SK-N-MC (cell line): ENCODE measurements around the gene GABBR2.

Source experiments
- DNase-seq: peaks from one replicate; pipeline ENCODE4 v3.0.0-alpha.2; 2011; ENCODE audit warnings: low read depth, low spot score
- H3K27ac ChIP-seq: fragments of 200-600 bp; sonication (generic); 2 replicates; pipeline ENCODE4 v1.5.1; 2016; ENCODE audit warnings: mixed run types
- H3K36me3 ChIP-seq: fragments of 200-600 bp; sonication (generic); 2 replicates; pipeline ENCODE4 v1.6.1; 2017; ENCODE audit warnings: antibody characterized with exemption, low read length, mixed read lengths; ENCODE audit not compliant: insufficient read depth
- H3K4me3 ChIP-seq: fragments of 200-600 bp; sonication (generic); 2 replicates; pipeline ENCODE4 v1.5.1; 2016
- H3K9ac ChIP-seq: fragments of 200-600 bp; sonication (generic); 2 replicates; pipeline ENCODE4 v1.8.0; 2017; ENCODE audit warnings: mixed run types, mixed read lengths; ENCODE audit not compliant: insufficient read length
- H3K9me3 ChIP-seq: fragments of 200-600 bp; sonication (generic); 2 replicates; pipeline ENCODE4 v1.6.1; 2017; ENCODE audit warnings: low read depth, mild to moderate bottlenecking, antibody characterized with exemption, low read length, moderate library complexity, mixed read lengths
- EZH2 ChIP-seq: fragments of 200-600 bp; sonication (generic); IDR thresholded peaks from one replicate; pipeline ENCODE4 v1.6.1; 2017; ENCODE audit warnings: antibody characterized with exemption
- FOXP2 ChIP-seq: optimal IDR thresholded peaks from 2 replicates; pipeline ENCODE3; 2011; ENCODE audit warnings: mild to moderate bottlenecking, moderate library complexity; ENCODE audit not compliant: insufficient read depth; ENCODE audit errors: extremely low read length, control extremely low read depth
- POLR2AphosphoS5 ChIP-seq: IDR thresholded peaks from 2 replicates; pipeline ENCODE4 v1.6.1; 2012; ENCODE audit warnings: mild to moderate bottlenecking, low read depth, low read length, borderline replicate concordance

The GABBR2 gene

GRCh38 chr9:98264516-98264915 is 444.2 kb downstream of the GABBR2 start:
- no peak for TF ChIP-seq EZH2
- TF ChIP-seq POLR2AphosphoS5 = no peak
- TF ChIP-seq FOXP2 = no peak
- no peak overlapping the region for H3K9ac ChIP-seq
- no peaks in the 10 kb centered on the region for H3K9me3 ChIP-seq
- no peak overlapping the region for H3K4me3 ChIP-seq
- H3K27ac ChIP-seq = no peak overlapping the region
- no peak for DNase-seq
- H3K36me3 ChIP-seq = no peaks in the 10 kb centered on the region

- peak; percentile 42 for DNase-seq
- H3K4me3 ChIP-seq = no peak overlapping the region
These were observed 445.0 kb downstream of the GABBR2 start for GRCh38 chr9:98263482-98264357.

GRCh38 chr9:98263080-98263479 is 445.7 kb downstream of the GABBR2 start:
- Histone ChIP-seq H3K9me3 (no peaks in the 10 kb centered on the region), H3K36me3 (no peaks in the 10 kb centered on the region), H3K27ac (no peak overlapping the region), H3K4me3 (no peak overlapping the region), H3K9ac (no peak overlapping the region)
- no peak for DNase-seq
- no peak for TF ChIP-seq EZH2
- TF ChIP-seq FOXP2 = no peak

More at GRCh38 chr9:98263482-98264357, 445.0 kb downstream of the GABBR2 start:
- TF ChIP-seq POLR2AphosphoS5 (no peak), FOXP2 (no peak), EZH2 (no peak)
- H3K9me3 ChIP-seq = no peaks in the 10 kb centered on the region
- H3K36me3 ChIP-seq = no peaks in the 10 kb centered on the region
- H3K27ac ChIP-seq = no peak overlapping the region
- H3K9ac ChIP-seq = no peak overlapping the region

- Histone ChIP-seq H3K9me3 (no peaks in the 10 kb centered on the region), H3K36me3 (no peaks in the 10 kb centered on the region), H3K9ac (no peak overlapping the region), H3K4me3 (no peak overlapping the region), H3K27ac (no peak overlapping the region)
- DNase-seq = no peak
- no peak for TF ChIP-seq POLR2AphosphoS5
- TF ChIP-seq FOXP2 = no peak
- no peak for TF ChIP-seq EZH2
These were observed 446.7 kb downstream of the GABBR2 start for GRCh38 chr9:98262056-98262455.

GRCh38 chr9:98260635-98261034 is 448.1 kb downstream of the GABBR2 start:
- no peak overlapping the region for H3K27ac ChIP-seq
- H3K4me3 ChIP-seq = no peak overlapping the region
- no peaks in the 10 kb centered on the region for H3K36me3 ChIP-seq
- DNase-seq = no peak
- no peaks in the 10 kb centered on the region for H3K9me3 ChIP-seq
- no peak overlapping the region for H3K9ac ChIP-seq
- TF ChIP-seq POLR2AphosphoS5 (no peak), EZH2 (no peak), FOXP2 (no peak)

- TF ChIP-seq FOXP2 (no peak), EZH2 (no peak), POLR2AphosphoS5 (no peak)
- Histone ChIP-seq H3K36me3 (no peaks in the 10 kb centered on the region), H3K9ac (no peak overlapping the region), H3K4me3 (no peak overlapping the region), H3K27ac (no peak overlapping the region), H3K9me3 (no peaks in the 10 kb centered on the region)
- no peak for DNase-seq
These were observed 448.9 kb downstream of the GABBR2 start for GRCh38 chr9:98259791-98260190.

GRCh38 chr9:98256756-98257155 is 452.0 kb downstream of the GABBR2 start:
- DNase-seq = no peak
- no peaks in the 10 kb centered on the region for H3K9me3 ChIP-seq
- H3K36me3 ChIP-seq = no peaks in the 10 kb centered on the region
- H3K27ac ChIP-seq = no peak overlapping the region
- H3K9ac ChIP-seq = peak overlapping the region; percentile 90
- H3K4me3 ChIP-seq = peak overlapping the region; percentile 99
- no peak for TF ChIP-seq POLR2AphosphoS5
- no peak for TF ChIP-seq FOXP2
- TF ChIP-seq EZH2 = no peak

GRCh38 chr9:98255578-98256296 is 453.0 kb downstream of the GABBR2 start, which contains the start of gene TBC1D2:
TBC1D2 (minus strand) TSS chr9:98255649; CDS start chr9:98255541, 108 bp downstream.
- H3K27ac ChIP-seq = peak within 1 kb of the TSS; percentile 90
- TF ChIP-seq POLR2AphosphoS5 (peak; percentile 68; the same call in 1 of the 2 replicates), FOXP2 (no peak)

More at GRCh38 chr9:98255578-98256296, 453.0 kb downstream of the GABBR2 start, which contains the start of gene TBC1D2:
- peak; percentile 60 for DNase-seq
- Histone ChIP-seq H3K36me3 (no peaks in the 10 kb centered on the region), H3K9ac (peak within 1 kb of the TSS; percentile 90), H3K9me3 (no peaks in the 10 kb centered on the region), H3K4me3 (peak within 1 kb of the TSS; percentile 99)
